Activated CD4-positive, alpha-beta T cell treated with anti-CD3 and anti-CD28 coated beads for 36 hours (primary cell): ENCODE data around the gene CAMK2B. TPM values are rescaled to one million over a fixed set of nuclear protein-coding genes. Genes with fewer than 3 reads are reported as not detected.

Experiments
- ATAC-seq: fragments of 200-7000 bp; cut with Tn5 transposase; one replicate; pipeline ENCODE4 v1.10.0; 2021; ENCODE audit warnings: mild to moderate bottlenecking, moderate library complexity
- CTCF ChIA-PET: fragments of 350-600 bp; sonication (Branson Sonifier 250); formaldehyde crosslinking; loops from one replicate; lab custom pipeline; 2021; ENCODE audit warnings: antibody characterized with exemption; lab: Charles Lee
- POLR2A ChIA-PET: fragments of 350-600 bp; sonication (Branson Sonifier 250); formaldehyde crosslinking; loops from one replicate; lab custom pipeline; 2021; ENCODE audit warnings: antibody characterized with exemption, inconsistent platforms; lab: Charles Lee
- DNase-seq: peaks from one replicate; pipeline ENCODE4 v3.0.0-alpha.2; 2020
- H3K27ac Mint-ChIP-seq: one replicate; pipeline ENCODE4 v1.8.0; 2021; ENCODE audit warnings: mixed read lengths
- H3K27me3 Mint-ChIP-seq: one replicate; pipeline ENCODE4 v1.8.0; 2021; ENCODE audit warnings: mixed read lengths
- H3K36me3 Mint-ChIP-seq: one replicate; pipeline ENCODE4 v1.8.0; 2021; ENCODE audit warnings: low read depth, mixed read lengths
- H3K4me1 Mint-ChIP-seq: one replicate; pipeline ENCODE4 v1.8.0; 2021; ENCODE audit warnings: mixed read lengths
- H3K4me3 Mint-ChIP-seq: one replicate; pipeline ENCODE4 v1.8.0; 2021; ENCODE audit warnings: mild to moderate bottlenecking, moderate library complexity, mixed read lengths
- H3K9me3 Mint-ChIP-seq: one replicate; pipeline ENCODE4 v1.8.0; 2021; ENCODE audit warnings: low read depth, mixed read lengths
- intact Hi-C, 2 experiments: fragments of 100-400 bp; cut with DNase I in 1 of 2; cut with micrococcal nuclease in 1 of 2; formaldehyde crosslinking; loops; one replicate each; pipeline versions ENCODE4 v1.14.2 to v1.15.1; 2022 to 2024; cut with DNase I, micrococcal nuclease
- total RNA-seq, 2 experiments: library from RNA; stranded (reverse); gene quantifications; one replicate each; pipeline ENCODE4 v1.2.3, GENCODE V29; 2021

CAMK2B gene
- total RNA-seq, 2 experiments from 2014 or later, result 1.1 to 1.8 TPM

- no peaks in the 10 kb centered on the region for H3K9me3 Mint-ChIP-seq
- no peak overlapping the region for H3K4me3 Mint-ChIP-seq
- H3K27me3 Mint-ChIP-seq, result no peaks in the 10 kb centered on the region
- peaks cover 46% of the 10 kb centered on the region for H3K4me1 Mint-ChIP-seq
- no peaks in the 10 kb centered on the region for H3K36me3 Mint-ChIP-seq
- DNase-seq (no peak), ATAC-seq (no peak)
- CTCF ChIA-PET, result interaction anchor here (0.7 to 4.3 kb wide), 6 partner anchors 18 to 275 kb away, joined by 3 to 13 read pairs (median 3); no protein-coding TSS in a partner anchor
- peak overlapping the region; percentile 90 for H3K27ac Mint-ChIP-seq
- POLR2A ChIA-PET, result no interaction called here
- intact Hi-C loops, result loop anchor here (1.0 to 5.0 kb wide), 4 partner anchors 59 to 237 kb away; partner anchors contain the start of genes POLD2 (in 1 of the 2), POLM (in 1 of the 2) and YKT6 (in 1 of the 2)
These were observed 66.4 kb downstream of the CAMK2B start for GRCh38 chr7:44258865-44259546.

GRCh38 chr7:44258423-44258760 lies 67.0 kb downstream of the CAMK2B start:
- H3K4me1 Mint-ChIP-seq, result peaks cover 46% of the 10 kb centered on the region
- H3K4me3 Mint-ChIP-seq, result peak overlapping the region; percentile 30
- ChIA-PET POLR2A (interaction anchor here (0.6 to 1.3 kb wide), 2 partner anchors 232 to 316 kb away, joined by 4 to 13 read pairs; partner anchors contain the start of gene NUDCD3), CTCF (interaction anchor here (1.0 to 4.3 kb wide), 5 partner anchors 17 to 321 kb away, joined by 3 to 13 read pairs (median 3); partner anchors contain the start of gene NUDCD3)
- no peaks in the 10 kb centered on the region for H3K36me3 Mint-ChIP-seq
- no peaks in the 10 kb centered on the region for H3K9me3 Mint-ChIP-seq
- intact Hi-C loops, result loop anchor here (1.0 to 5.0 kb wide), 4 partner anchors 58 to 236 kb away; partner anchors contain the start of genes POLD2 (in 1 of the 2), POLM (in 1 of the 2) and YKT6 (in 1 of the 2)
- H3K27me3 Mint-ChIP-seq, result no peaks in the 10 kb centered on the region
- peak overlapping the region; percentile 90 for H3K27ac Mint-ChIP-seq
- peak; percentile 3 for ATAC-seq
- DNase-seq, result no peak

- peaks cover 46% of the 10 kb centered on the region for H3K4me1 Mint-ChIP-seq
- ChIA-PET CTCF (interaction anchor here (0.5 to 4.3 kb wide), 7 partner anchors 16 to 322 kb away, joined by 3 to 13 read pairs (median 3); partner anchors contain the start of gene NUDCD3), POLR2A (interaction anchor here (0.6 to 1.3 kb wide), 4 partner anchors 22 to 316 kb away, joined by 3 to 13 read pairs (median 4); partner anchors contain the start of gene NUDCD3)
- intact Hi-C loops, result loop anchor here (1.0 to 5.0 kb wide), 4 partner anchors 58 to 236 kb away; partner anchors contain the start of genes POLD2 (in 1 of the 2), POLM (in 1 of the 2) and YKT6 (in 1 of the 2)
- ATAC-seq, result peak; percentile 91
- no peaks in the 10 kb centered on the region for H3K9me3 Mint-ChIP-seq
- H3K36me3 Mint-ChIP-seq, result no peaks in the 10 kb centered on the region
- DNase-seq, result peak; percentile 90
- H3K27ac Mint-ChIP-seq, result peak overlapping the region; percentile 90
- H3K27me3 Mint-ChIP-seq, result no peaks in the 10 kb centered on the region
- peak overlapping the region; percentile 30 for H3K4me3 Mint-ChIP-seq
These were observed 67.6 kb downstream of the CAMK2B start for GRCh38 chr7:44257618-44258422.

GRCh38 chr7:44257213-44257612 lies 68.2 kb downstream of the CAMK2B start:
- no peak overlapping the region for H3K4me3 Mint-ChIP-seq
- H3K36me3 Mint-ChIP-seq, result no peaks in the 10 kb centered on the region

GRCh38 chr7:44256459-44256858 lies 68.9 kb downstream of the CAMK2B start:
- ChIA-PET POLR2A (no interaction called here), CTCF (no interaction called here)
- ATAC-seq, result no peak
- Mint-ChIP-seq H3K27me3 (no peaks in the 10 kb centered on the region), H3K27ac (peak overlapping the region; percentile 58), H3K4me3 (no peak overlapping the region), H3K9me3 (no peaks in the 10 kb centered on the region), H3K36me3 (no peaks in the 10 kb centered on the region), H3K4me1 (peaks cover 46% of the 10 kb centered on the region)
- intact Hi-C loops, result loop anchor here (5.0 kb wide), 2 partner anchors 174 to 234 kb away; partner anchors contain the start of gene POLM (in 1 of the 2)
- DNase-seq, result no peak

More at GRCh38 chr7:44257213-44257612, 68.2 kb downstream of the CAMK2B start:
- POLR2A ChIA-PET, result interaction anchor here (0.8 to 1.3 kb wide), 2 partner anchors 22 to 234 kb away, joined by 3 to 4 read pairs; partner anchors contain the start of gene NUDCD3
- Mint-ChIP-seq H3K4me1 (peaks cover 46% of the 10 kb centered on the region), H3K27ac (peak overlapping the region; percentile 90), H3K27me3 (no peaks in the 10 kb centered on the region), H3K9me3 (no peaks in the 10 kb centered on the region)
- ATAC-seq (no peak), DNase-seq (no peak)
- intact Hi-C loops, result loop anchor here (5.0 kb wide), 2 partner anchors 175 to 235 kb away; partner anchors contain the start of gene POLM (in 1 of the 2)
- CTCF ChIA-PET, result interaction anchor here (0.6 to 4.3 kb wide), 5 partner anchors 16 to 287 kb away, joined by 3 to 13 read pairs (median 4); partner anchors contain the start of gene NUDCD3

- intact Hi-C loops, result no loop called here
- peaks cover 8% of the 10 kb centered on the region for H3K4me1 Mint-ChIP-seq
- no peak overlapping the region for H3K4me3 Mint-ChIP-seq
- POLR2A ChIA-PET, result no interaction called here
- no peaks in the 10 kb centered on the region for H3K27me3 Mint-ChIP-seq
- CTCF ChIA-PET, result no interaction called here
- no peak for ATAC-seq
- no peaks in the 10 kb centered on the region for H3K9me3 Mint-ChIP-seq
- H3K27ac Mint-ChIP-seq, result no peak overlapping the region
- no peaks in the 10 kb centered on the region for H3K36me3 Mint-ChIP-seq
- DNase-seq, result no peak
These were observed 73.5 kb downstream of the CAMK2B start for GRCh38 chr7:44251881-44252280.

- CTCF ChIA-PET, result no interaction called here
- H3K27me3 Mint-ChIP-seq, result no peaks in the 10 kb centered on the region
- POLR2A ChIA-PET, result no interaction called here
- no peak overlapping the region for H3K27ac Mint-ChIP-seq
- peaks cover 3% of the 10 kb centered on the region for H3K4me1 Mint-ChIP-seq
- intact Hi-C loops, result no loop called here
- ATAC-seq, result no peak
- no peak for DNase-seq
- no peaks in the 10 kb centered on the region for H3K9me3 Mint-ChIP-seq
- no peaks in the 10 kb centered on the region for H3K36me3 Mint-ChIP-seq
- no peak overlapping the region for H3K4me3 Mint-ChIP-seq
These were observed 74.1 kb downstream of the CAMK2B start for GRCh38 chr7:44251269-44251668.

- H3K9me3 Mint-ChIP-seq, result no peaks in the 10 kb centered on the region
- no peaks in the 10 kb centered on the region for H3K36me3 Mint-ChIP-seq
- CTCF ChIA-PET, result no interaction called here
- peak; percentile 19 for ATAC-seq
- no peak for DNase-seq
- no peaks in the 10 kb centered on the region for H3K27me3 Mint-ChIP-seq
- no peak overlapping the region for H3K27ac Mint-ChIP-seq
- POLR2A ChIA-PET, result no interaction called here
- intact Hi-C loops, result no loop called here
- H3K4me1 Mint-ChIP-seq, result no peaks in the 10 kb centered on the region
- H3K4me3 Mint-ChIP-seq, result no peak overlapping the region
These were observed 75.7 kb downstream of the CAMK2B start for GRCh38 chr7:44249639-44250234.

- Mint-ChIP-seq H3K27ac (no peak overlapping the region), H3K36me3 (no peaks in the 10 kb centered on the region), H3K4me1 (no peaks in the 10 kb centered on the region), H3K4me3 (no peak overlapping the region), H3K9me3 (no peaks in the 10 kb centered on the region), H3K27me3 (no peaks in the 10 kb centered on the region)
- ATAC-seq, result no peak
- ChIA-PET POLR2A (no interaction called here), CTCF (interaction anchor here (0.9 kb wide), 1 partner anchor 230 kb away, joined by 3 read pairs; no protein-coding TSS in a partner anchor)
- intact Hi-C loops, result no loop called here
- DNase-seq, result no peak
These were observed 77.3 kb downstream of the CAMK2B start for GRCh38 chr7:44247868-44248651.

GRCh38 chr7:44246396-44247113 lies 78.8 kb downstream of the CAMK2B start:
- Mint-ChIP-seq H3K4me3 (no peak overlapping the region), H3K27me3 (no peaks in the 10 kb centered on the region), H3K36me3 (no peaks in the 10 kb centered on the region), H3K4me1 (no peaks in the 10 kb centered on the region), H3K27ac (no peak overlapping the region), H3K9me3 (no peaks in the 10 kb centered on the region)
- CTCF ChIA-PET, result no interaction called here
- intact Hi-C loops, result no loop called here
- no peak for ATAC-seq
- DNase-seq, result no peak
- POLR2A ChIA-PET, result no interaction called here
